GM12873 (cell line): ENCODE results near the gene FGF5.

Experiments
- TF ChIP-seq, protein P1 (sequence below): IDR thresholded peaks from 2 replicates; pipeline ENCODE4 v1.5.1; 2012; ENCODE audit warnings: low read depth, mild to moderate bottlenecking, moderate library complexity, low read length, control low read depth; ENCODE audit not compliant: insufficient read depth; ENCODE audit errors: missing control alignments

The FGF5 gene, protein sequence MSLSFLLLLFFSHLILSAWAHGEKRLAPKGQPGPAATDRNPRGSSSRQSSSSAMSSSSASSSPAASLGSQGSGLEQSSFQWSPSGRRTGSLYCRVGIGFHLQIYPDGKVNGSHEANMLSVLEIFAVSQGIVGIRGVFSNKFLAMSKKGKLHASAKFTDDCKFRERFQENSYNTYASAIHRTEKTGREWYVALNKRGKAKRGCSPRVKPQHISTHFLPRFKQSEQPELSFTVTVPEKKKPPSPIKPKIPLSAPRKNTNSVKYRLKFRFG

DNA sequence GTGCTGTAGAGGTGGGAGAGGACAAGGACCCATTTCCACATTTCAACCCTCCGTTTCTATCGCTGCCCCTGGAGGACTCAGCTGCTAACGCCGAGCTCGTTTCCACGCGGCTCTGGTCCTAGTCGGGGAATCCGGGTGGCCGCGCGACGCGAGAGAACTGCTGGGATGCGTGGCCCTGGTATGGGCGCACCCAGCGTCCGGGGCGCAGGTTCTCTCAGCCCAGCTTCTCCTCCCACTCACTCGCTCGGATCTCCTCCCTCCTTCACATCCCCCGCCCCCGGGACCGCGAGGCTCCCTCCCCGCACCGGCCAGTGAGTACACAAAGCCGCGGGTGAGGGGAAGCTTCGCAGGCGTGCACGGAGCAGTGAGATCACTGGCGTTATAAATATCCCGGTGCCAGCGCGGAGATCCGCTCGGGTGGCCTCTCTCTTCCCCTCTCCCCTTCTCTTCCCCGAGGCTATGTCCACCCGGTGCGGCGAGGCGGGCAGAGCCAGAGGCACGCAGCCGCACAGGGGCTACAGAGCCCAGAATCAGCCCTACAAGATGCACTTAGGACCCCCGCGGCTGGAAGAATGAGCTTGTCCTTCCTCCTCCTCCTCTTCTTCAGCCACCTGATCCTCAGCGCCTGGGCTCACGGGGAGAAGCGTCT is at the start of gene FGF5:
FGF5 (plus strand) TSS at position 412 of the 649 bp plus-strand sequence; CDS start at position 573, 161 bp downstream.
- TF ChIP-seq, protein P1, sequence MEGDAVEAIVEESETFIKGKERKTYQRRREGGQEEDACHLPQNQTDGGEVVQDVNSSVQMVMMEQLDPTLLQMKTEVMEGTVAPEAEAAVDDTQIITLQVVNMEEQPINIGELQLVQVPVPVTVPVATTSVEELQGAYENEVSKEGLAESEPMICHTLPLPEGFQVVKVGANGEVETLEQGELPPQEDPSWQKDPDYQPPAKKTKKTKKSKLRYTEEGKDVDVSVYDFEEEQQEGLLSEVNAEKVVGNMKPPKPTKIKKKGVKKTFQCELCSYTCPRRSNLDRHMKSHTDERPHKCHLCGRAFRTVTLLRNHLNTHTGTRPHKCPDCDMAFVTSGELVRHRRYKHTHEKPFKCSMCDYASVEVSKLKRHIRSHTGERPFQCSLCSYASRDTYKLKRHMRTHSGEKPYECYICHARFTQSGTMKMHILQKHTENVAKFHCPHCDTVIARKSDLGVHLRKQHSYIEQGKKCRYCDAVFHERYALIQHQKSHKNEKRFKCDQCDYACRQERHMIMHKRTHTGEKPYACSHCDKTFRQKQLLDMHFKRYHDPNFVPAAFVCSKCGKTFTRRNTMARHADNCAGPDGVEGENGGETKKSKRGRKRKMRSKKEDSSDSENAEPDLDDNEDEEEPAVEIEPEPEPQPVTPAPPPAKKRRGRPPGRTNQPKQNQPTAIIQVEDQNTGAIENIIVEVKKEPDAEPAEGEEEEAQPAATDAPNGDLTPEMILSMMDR: no peak

DNA sequence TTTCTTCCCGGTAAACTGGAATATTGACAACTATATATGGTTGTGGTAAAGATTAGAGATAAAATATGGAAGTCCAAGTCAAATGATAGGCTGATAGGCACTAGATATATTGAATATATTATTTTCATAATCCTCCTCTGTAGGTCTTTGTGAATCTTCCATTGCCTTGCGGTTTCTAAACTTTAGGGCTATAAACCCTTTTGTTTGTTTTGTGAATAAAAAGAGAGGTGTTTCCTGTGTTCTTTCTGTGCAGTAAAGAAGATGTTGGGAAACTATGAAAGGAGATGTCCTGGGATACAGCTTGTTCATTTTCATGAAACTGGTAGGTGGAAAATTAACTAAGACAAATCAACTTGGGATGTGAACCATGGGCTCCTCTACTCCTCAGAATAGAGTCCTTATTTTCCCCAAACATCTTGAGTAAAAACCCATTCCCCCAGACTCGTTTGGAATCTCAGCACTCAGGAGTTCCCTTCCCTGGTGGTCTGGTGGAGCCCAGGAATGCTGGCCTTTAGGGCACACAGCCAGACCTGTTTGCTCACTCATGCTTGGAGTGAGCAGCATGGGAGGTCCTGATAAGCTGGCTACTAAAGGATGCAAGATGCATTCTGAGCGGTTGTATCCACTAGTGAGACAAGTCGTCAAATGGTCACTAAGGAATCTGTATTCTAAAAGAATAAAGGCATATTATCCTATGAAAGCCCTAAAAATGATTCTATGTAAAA is 47.0 kb upstream of the FGF5 start:
- TF ChIP-seq, protein P1: no peak

DNA sequence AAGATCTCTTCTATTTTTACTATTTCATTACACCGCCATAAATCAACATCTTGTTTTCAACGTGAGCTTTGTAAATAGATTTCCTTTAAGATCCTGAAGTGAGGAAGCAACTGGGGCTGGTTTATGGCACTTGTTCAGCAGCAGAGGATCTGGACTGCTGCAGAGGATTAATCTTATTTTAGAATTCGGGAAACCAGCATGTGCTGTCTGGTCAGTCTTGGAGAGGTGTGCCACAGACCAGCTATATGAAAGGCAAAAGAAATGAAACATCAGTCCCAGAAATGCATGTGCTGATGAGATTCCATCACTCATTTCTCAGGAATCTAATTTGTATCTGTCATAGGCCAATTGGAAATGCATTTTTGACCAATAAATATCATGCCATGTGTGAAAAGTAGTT is 45.8 kb upstream of the FGF5 start:
- TF ChIP-seq, protein P1: no peak

DNA sequence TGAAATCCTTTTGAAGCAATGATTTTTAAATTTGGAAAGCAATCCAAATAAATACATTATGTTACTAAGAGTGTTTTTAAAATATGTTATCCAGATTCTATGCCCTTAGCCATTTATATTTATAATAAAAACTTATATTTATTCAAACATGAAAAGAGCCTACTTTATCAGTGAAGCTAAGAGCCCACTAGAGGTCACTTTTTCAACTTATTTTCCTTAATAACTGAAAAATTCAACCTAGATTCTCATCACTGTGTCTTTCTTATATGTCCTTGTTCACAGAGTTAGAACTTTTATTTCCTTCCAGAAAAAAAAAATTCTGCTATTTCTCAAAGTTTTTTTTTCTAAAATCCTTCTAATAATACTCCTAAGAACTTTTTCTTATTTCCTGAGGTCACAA is 45.3 kb upstream of the FGF5 start:
- TF ChIP-seq, protein P1: no peak

DNA sequence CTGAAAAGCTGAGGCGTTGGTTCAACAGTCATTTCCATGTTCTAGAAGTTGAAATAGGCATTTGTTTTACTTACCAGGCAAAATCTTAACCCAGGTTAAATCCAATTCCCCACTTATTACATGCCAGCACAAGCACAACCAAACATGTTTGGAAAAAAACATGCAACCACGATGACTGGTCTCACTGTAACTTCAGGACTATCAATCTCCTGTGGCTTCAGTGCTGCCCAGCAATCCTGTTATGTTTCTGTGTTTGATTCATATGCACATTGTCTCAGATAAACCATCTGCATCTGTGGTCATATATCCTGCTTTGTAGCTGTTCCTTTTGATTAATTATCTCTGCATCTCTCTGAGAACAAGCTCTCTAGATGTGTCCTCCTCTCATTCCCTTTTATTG is 40.9 kb upstream of the FGF5 start:
- TF ChIP-seq, protein P1: no peak

DNA sequence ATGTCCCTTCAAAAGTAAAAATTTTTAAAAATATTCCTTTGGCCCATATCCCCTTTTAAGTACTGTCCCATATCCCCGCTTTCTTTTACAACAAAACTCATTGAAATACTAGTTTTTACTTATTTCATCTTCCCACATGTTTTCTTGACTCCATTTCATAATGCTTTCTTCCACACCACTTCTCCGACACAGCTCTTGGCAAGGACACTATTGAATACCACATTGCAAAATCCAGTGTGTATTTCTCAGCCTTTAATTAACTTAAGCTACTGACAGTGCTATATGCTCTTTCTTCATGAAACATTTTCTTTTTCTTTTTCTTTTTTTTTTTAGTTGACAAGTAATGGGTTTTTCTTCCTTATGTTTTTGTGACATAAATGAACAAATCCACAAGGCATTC is 40.4 kb upstream of the FGF5 start:
- TF ChIP-seq, protein P1: no peak

DNA sequence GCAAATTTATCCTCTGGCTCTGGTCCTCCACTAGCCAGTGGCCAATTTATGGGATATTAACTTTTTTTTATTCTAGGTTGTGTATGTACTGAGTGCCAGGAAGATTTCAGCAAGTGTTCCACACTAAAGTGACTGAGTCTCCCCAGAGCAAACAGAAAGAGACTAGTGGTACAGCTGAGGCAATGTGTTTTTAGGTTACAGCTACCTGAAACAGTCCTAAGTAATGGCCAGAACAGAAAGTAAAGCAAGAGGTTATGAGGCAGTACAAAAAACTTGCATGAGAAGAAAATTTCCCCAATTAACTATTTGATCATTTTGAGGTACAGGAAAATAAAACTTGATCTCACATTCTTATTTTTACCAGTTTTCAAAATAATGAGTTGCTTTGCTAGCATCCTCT is 38.0 kb upstream of the FGF5 start:
- TF ChIP-seq, protein P1: no peak
